ENCODE results near the gene TMC3. TPM values are rescaled to one million over a fixed set of nuclear protein-coding genes. Genes with fewer than 3 reads are reported as not detected.

TMC3 gene
- total and polyA plus RNA-seq, 10 of the 15 experiments (the other 5 are each of a cell fraction or from before 2014, with no cell fraction given): 0.03 to 0.04 (median 0.04) TPM; not detected in 7

DNA sequence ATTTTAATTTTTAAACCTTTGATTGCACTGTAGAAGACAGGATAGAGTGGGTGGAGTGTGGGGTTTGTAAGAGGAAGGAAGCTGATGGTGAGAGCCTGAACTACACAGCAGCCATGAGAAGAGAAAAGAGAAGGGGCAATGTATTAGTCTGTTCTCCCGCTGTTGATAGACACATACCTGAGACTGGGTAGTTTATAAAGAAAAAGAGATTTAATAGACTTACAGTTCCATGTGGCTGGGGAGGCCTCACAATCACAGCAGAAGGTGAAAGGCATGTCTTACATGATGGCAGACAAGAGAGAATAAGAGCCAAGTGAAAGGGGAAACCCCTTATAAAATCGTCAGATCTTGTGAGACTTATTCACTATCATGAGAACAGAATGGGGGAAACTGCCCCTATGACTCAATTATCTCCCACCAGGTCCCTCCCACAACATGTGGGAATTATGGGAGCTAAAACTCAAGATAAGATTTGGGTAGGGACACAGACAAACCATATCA, 87.3 kb downstream of the TMC3 start (continued):
- TF ChIP-seq, protein P1, sequence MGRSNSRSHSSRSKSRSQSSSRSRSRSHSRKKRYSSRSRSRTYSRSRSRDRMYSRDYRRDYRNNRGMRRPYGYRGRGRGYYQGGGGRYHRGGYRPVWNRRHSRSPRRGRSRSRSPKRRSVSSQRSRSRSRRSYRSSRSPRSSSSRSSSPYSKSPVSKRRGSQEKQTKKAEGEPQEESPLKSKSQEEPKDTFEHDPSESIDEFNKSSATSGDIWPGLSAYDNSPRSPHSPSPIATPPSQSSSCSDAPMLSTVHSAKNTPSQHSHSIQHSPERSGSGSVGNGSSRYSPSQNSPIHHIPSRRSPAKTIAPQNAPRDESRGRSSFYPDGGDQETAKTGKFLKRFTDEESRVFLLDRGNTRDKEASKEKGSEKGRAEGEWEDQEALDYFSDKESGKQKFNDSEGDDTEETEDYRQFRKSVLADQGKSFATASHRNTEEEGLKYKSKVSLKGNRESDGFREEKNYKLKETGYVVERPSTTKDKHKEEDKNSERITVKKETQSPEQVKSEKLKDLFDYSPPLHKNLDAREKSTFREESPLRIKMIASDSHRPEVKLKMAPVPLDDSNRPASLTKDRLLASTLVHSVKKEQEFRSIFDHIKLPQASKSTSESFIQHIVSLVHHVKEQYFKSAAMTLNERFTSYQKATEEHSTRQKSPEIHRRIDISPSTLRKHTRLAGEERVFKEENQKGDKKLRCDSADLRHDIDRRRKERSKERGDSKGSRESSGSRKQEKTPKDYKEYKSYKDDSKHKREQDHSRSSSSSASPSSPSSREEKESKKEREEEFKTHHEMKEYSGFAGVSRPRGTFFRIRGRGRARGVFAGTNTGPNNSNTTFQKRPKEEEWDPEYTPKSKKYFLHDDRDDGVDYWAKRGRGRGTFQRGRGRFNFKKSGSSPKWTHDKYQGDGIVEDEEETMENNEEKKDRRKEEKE (IDR thresholded peaks at IDR 0.05): no peak
- TF ChIP-seq, protein P2, sequence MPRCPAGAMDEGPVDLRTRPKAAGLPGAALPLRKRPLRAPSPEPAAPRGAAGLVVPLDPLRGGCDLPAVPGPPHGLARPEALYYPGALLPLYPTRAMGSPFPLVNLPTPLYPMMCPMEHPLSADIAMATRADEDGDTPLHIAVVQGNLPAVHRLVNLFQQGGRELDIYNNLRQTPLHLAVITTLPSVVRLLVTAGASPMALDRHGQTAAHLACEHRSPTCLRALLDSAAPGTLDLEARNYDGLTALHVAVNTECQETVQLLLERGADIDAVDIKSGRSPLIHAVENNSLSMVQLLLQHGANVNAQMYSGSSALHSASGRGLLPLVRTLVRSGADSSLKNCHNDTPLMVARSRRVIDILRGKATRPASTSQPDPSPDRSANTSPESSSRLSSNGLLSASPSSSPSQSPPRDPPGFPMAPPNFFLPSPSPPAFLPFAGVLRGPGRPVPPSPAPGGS (IDR thresholded peaks at IDR 0.05; ENCODE audit: borderline replicate concordance, insufficient read depth, low read depth, low read length, poor library complexity, severe bottlenecking): peak; percentile 38
- TF ChIP-seq NR2C1 (IDR thresholded peaks at IDR 0.05): no peak
- TF ChIP-seq RBBP5 (conservative IDR thresholded peaks at IDR 0.05): no peak
- TF ChIP-seq, protein P3, sequence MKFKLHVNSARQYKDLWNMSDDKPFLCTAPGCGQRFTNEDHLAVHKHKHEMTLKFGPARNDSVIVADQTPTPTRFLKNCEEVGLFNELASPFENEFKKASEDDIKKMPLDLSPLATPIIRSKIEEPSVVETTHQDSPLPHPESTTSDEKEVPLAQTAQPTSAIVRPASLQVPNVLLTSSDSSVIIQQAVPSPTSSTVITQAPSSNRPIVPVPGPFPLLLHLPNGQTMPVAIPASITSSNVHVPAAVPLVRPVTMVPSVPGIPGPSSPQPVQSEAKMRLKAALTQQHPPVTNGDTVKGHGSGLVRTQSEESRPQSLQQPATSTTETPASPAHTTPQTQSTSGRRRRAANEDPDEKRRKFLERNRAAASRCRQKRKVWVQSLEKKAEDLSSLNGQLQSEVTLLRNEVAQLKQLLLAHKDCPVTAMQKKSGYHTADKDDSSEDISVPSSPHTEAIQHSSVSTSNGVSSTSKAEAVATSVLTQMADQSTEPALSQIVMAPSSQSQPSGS (IDR thresholded peaks at IDR 0.05; ENCODE audit: low read length): peak; percentile 72
- TF ChIP-seq BMI1 (IDR thresholded peaks at IDR 0.05; ENCODE audit: borderline replicate concordance): no peak
- TF ChIP-seq HDGF (IDR thresholded peaks at IDR 0.05): no peak
- TF ChIP-seq MTA2 (IDR thresholded peaks at IDR 0.05; ENCODE audit: low read depth): no peak
- no peak; the same call in none of the 2 replicates for TF ChIP-seq RUNX3 (IDR thresholded peaks at IDR 0.05; ENCODE audit: low read length)
- no peak for TF ChIP-seq HDAC6 (IDR thresholded peaks at IDR 0.05; ENCODE audit: unreplicated experiment)
- 0 out of 2 replicates have a peak, but pooled peaks have one; percentile 12 for TF ChIP-seq JUNB (IDR thresholded peaks at IDR 0.05)
- TF ChIP-seq, protein P4, sequence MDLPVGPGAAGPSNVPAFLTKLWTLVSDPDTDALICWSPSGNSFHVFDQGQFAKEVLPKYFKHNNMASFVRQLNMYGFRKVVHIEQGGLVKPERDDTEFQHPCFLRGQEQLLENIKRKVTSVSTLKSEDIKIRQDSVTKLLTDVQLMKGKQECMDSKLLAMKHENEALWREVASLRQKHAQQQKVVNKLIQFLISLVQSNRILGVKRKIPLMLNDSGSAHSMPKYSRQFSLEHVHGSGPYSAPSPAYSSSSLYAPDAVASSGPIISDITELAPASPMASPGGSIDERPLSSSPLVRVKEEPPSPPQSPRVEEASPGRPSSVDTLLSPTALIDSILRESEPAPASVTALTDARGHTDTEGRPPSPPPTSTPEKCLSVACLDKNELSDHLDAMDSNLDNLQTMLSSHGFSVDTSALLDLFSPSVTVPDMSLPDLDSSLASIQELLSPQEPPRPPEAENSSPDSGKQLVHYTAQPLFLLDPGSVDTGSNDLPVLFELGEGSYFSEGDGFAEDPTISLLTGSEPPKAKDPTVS (IDR thresholded peaks at IDR 0.05; ENCODE audit: low read depth, low read length): no peak
- TF ChIP-seq TARDBP (IDR thresholded peaks at IDR 0.05; ENCODE audit: borderline replicate concordance): no peak
- TF ChIP-seq SMAD1 (IDR thresholded peaks at IDR 0.05; ENCODE audit: low read depth, partially characterized antibody): peak; percentile 12
- no peak for TF ChIP-seq CEBPB (IDR thresholded peaks at IDR 0.05; ENCODE audit: borderline replicate concordance in 1 of 2, low read depth in 2 of 2, low read length in 2 of 2)
- no peak for TF ChIP-seq MEF2B (IDR thresholded peaks at IDR 0.05; ENCODE audit: partially characterized antibody, poor library complexity, severe bottlenecking)
- TF ChIP-seq FOXK2 (IDR thresholded peaks at IDR 0.05): no peak
- no peak for TF ChIP-seq NFXL1 (IDR thresholded peaks at IDR 0.05; ENCODE audit: borderline replicate concordance)
- no peak for TF ChIP-seq CBX5 (IDR thresholded peaks at IDR 0.05; ENCODE audit: low read depth)
- TF ChIP-seq, protein P5, sequence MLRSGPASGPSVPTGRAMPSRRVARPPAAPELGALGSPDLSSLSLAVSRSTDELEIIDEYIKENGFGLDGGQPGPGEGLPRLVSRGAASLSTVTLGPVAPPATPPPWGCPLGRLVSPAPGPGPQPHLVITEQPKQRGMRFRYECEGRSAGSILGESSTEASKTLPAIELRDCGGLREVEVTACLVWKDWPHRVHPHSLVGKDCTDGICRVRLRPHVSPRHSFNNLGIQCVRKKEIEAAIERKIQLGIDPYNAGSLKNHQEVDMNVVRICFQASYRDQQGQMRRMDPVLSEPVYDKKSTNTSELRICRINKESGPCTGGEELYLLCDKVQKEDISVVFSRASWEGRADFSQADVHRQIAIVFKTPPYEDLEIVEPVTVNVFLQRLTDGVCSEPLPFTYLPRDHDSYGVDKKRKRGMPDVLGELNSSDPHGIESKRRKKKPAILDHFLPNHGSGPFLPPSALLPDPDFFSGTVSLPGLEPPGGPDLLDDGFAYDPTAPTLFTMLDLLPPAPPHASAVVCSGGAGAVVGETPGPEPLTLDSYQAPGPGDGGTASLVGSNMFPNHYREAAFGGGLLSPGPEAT (IDR thresholded peaks at IDR 0.05; ENCODE audit: low read depth): 0 out of 2 replicates have a peak, but pooled peaks have one; percentile 21
- no peak for TF ChIP-seq ZNF384 (IDR thresholded peaks at IDR 0.05; ENCODE audit: borderline replicate concordance, low read depth, low read length)
- no peak for TF ChIP-seq ZNF622 (IDR thresholded peaks at IDR 0.05)
- no peak for TF ChIP-seq SRF (IDR thresholded peaks at IDR 0.05; ENCODE audit: low read depth in 2 of 2, low read length in 2 of 2)
